Fibroblast of skin of left biceps (primary cell): Measurements from ENCODE around the gene ABHD12.

ENCODE experiments used
- DNase-seq, 2 experiments: peaks; one replicate each; pipeline ENCODE4 v3.0.0-alpha.2; 2013; ENCODE audit warnings: low read depth in 2 of 2

ABHD12 gene

GRCh38 chr20:25257130-25257529 is 133.5 kb downstream of the ABHD12 start:
- DNase-seq, result no peak

GRCh38 chr20:25256226-25256859 is 134.3 kb downstream of the ABHD12 start:
- DNase-seq, result no peak

- DNase-seq, result no peak
Measured at GRCh38 chr20:25254986-25255680, 135.5 kb downstream of the ABHD12 start.

GRCh38 chr20:25254571-25254970 is 136.1 kb downstream of the ABHD12 start:
- DNase-seq, result no peak

GRCh38 chr20:25253606-25254275 is 136.9 kb downstream of the ABHD12 start:
- no peak for DNase-seq

- DNase-seq, result no peak
Measured at GRCh38 chr20:25252686-25253421, 137.8 kb downstream of the ABHD12 start.

- DNase-seq, result no peak
Measured at GRCh38 chr20:25252230-25252651, 138.4 kb downstream of the ABHD12 start.

- DNase-seq, result no peak
Measured at GRCh38 chr20:25251558-25251957, 139.1 kb downstream of the ABHD12 start.

- DNase-seq, result no peak
Measured at GRCh38 chr20:25251019-25251418, 139.6 kb downstream of the ABHD12 start.

- DNase-seq, result no peak
Measured at GRCh38 chr20:25250508-25250907, 140.1 kb downstream of the ABHD12 start.
